ENCODE data around the gene GCGR. TPM values are rescaled to one million over a fixed set of nuclear protein-coding genes. Genes with fewer than 3 reads are reported as not detected.
A peak's percentile ranks its signal among the peaks of the same experiment; 100 is the strongest.

The GCGR gene
- total RNA-seq, 1 donor from 2014 or later = not detected

DNA sequence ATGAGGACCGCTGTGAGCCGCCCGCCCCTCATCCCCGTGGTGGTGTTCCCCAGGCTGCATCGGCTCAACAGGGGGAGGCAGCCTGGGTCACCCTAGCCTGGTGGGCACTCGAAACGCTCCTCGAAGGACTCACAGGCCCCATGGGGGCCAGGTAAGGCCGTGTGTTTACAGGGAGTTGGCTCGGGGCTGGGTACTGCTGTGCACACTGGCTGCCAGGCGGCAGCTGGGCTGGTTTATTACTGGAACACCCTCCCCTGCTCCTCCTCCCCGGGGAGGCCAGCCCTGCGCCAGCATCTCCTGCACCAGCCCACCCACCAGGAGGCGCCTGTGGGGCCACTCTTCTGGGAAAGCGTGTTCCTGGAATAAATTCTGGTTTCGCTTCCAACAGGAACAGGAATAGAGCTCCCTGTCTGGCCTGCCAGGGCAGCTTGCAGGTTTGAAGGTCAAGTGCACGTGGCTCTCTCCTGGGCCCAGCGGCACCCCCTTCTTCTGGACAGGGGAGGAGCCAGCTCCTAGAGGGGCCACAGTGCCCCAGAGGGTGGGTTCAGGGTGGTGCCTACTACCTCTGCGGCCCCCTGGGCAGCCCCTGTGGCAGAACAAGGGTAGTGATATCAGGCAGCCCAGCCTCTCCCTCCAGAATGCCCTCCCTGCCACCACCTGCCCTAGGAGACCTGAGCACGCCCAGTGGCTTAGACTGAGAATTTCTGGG lies 17.8 kb downstream of the GCGR start:
- Histone ChIP-seq H3K4me3 (ENCODE audit: low read depth, low read length) (no peak overlapping the region), H3K27me3 (ENCODE audit: control insufficient read depth, insufficient read depth, low read length) (peaks cover 9% of the 10 kb centered on the region), H3K36me3 (ENCODE audit: control insufficient read depth, insufficient read depth, low read length) (peaks cover 1% of the 10 kb centered on the region)
- no peak for DNase-seq (ENCODE audit: low read depth)
- TF ChIP-seq, protein P1, sequence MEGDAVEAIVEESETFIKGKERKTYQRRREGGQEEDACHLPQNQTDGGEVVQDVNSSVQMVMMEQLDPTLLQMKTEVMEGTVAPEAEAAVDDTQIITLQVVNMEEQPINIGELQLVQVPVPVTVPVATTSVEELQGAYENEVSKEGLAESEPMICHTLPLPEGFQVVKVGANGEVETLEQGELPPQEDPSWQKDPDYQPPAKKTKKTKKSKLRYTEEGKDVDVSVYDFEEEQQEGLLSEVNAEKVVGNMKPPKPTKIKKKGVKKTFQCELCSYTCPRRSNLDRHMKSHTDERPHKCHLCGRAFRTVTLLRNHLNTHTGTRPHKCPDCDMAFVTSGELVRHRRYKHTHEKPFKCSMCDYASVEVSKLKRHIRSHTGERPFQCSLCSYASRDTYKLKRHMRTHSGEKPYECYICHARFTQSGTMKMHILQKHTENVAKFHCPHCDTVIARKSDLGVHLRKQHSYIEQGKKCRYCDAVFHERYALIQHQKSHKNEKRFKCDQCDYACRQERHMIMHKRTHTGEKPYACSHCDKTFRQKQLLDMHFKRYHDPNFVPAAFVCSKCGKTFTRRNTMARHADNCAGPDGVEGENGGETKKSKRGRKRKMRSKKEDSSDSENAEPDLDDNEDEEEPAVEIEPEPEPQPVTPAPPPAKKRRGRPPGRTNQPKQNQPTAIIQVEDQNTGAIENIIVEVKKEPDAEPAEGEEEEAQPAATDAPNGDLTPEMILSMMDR (IDR thresholded peaks at IDR 0.05; ENCODE audit: insufficient read depth, low read length, poor library complexity, severe bottlenecking) = peak; percentile 60

DNA sequence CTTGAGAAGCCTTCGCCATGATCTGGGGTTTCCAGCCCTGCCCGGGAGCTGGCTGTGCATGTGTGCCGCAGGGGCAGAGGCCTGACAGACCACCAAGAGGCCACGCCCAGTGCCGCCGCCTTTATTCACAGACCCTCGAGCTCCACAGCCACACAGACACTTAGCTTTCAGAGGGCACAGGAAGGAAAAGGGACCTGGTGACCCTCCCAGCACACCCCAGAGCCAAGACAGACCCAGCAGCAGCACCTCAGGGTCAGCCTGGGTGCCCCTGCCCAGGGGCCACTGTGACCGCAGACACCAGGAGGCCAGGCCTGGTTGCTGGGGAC lies 18.3 kb downstream of the GCGR start:
- DNase-seq (ENCODE audit: low read depth) = no peak
- Histone ChIP-seq H3K4me3 (ENCODE audit: low read depth, low read length) (no peak overlapping the region), H3K27me3 (ENCODE audit: control insufficient read depth, insufficient read depth, low read length) (peaks cover 9% of the 10 kb centered on the region), H3K36me3 (ENCODE audit: control insufficient read depth, insufficient read depth, low read length) (peaks cover 1% of the 10 kb centered on the region)
- TF ChIP-seq, protein P1 (IDR thresholded peaks at IDR 0.05; ENCODE audit: insufficient read depth, low read length, poor library complexity, severe bottlenecking) = no peak

DNA sequence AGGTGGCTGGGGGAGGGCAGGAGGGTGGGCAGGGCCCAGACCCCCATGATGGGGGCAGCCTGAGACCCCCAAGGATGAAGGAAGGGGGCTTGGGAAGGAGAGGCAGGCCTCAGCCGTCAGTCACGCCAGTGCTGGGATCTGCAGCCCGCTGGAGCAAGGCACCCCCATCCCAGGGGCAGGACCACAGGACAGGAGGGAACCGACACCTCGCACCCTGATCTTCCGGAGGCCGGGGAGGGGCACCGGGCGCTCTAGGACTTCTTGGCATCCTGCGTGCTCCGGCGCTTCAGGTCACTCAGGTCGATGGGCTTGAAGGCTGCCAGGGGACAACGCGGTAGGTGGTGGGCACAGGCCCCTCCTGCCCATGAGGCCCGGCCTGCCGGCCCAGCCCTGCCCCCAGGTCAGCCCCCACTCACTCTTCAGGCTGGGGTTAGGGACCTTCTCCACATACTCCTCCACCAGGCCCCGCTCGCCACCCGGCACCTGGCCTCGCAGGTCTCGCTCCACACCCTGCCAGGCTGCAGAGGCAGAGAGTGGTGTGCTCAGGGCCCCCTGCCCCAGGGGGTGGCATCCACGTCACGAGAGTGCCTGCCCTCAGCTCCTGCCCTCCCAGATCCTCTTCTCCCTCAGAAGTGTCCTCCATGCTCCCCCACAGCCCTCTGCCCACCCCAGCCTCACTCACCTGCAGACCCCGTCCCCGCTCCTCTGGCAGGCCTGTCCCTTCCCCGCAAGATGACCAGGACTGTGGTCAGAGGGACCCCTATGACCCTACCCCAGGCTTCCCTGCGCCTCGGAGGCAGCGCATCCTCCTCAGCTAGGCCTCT lies 19.3 kb downstream of the GCGR start:
- Histone ChIP-seq H3K36me3 (ENCODE audit: control insufficient read depth, insufficient read depth, low read length) (peaks cover 1% of the 10 kb centered on the region), H3K27me3 (ENCODE audit: control insufficient read depth, insufficient read depth, low read length) (peaks cover 7% of the 10 kb centered on the region), H3K4me3 (ENCODE audit: low read depth, low read length) (no peak overlapping the region)
- TF ChIP-seq, protein P1 (IDR thresholded peaks at IDR 0.05; ENCODE audit: insufficient read depth, low read length, poor library complexity, severe bottlenecking) = no peak
- DNase-seq (ENCODE audit: low read depth) = no peak

DNA sequence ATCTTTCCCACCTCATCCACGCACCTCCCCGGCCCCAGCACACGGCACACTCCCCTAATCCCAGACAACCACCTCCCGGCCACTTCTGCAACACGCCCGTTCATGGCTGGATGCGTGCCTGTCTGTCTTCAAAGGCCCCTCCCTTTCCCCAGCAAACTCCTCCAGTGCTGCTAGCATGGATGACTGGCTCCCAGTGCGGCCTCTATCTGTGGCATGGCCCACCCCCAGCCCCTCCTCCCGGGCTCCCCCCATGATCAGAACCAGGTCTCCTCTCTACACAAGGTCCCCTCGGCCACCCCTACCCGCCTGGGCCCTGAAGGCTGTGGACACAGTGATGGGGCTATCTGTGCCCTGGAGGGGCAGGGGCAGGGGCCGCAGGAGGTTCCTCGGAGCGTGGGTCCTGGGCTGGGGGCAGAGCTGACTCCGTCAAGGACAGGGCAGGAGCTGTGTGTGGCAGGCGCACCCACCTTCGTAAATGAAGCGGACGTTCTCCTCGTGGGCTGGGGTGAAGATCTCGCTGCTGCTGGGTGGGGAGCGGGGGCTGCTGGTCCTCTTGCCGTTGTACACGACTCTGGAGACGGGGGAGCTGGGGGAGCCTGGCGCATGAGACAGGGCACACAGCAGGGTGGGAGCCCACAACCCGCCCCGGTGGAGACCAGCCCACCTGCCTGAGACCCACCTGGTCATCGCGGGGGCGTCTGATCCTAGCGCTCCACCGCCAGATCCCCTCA lies 20.0 kb downstream of the GCGR start:
- H3K27me3 ChIP-seq (ENCODE audit: control insufficient read depth, insufficient read depth, low read length) = peaks cover 7% of the 10 kb centered on the region
- TF ChIP-seq, protein P1 (IDR thresholded peaks at IDR 0.05; ENCODE audit: insufficient read depth, low read length, poor library complexity, severe bottlenecking) = no peak
- no peak overlapping the region for H3K4me3 ChIP-seq (ENCODE audit: low read depth, low read length)
- peaks cover 1% of the 10 kb centered on the region for H3K36me3 ChIP-seq (ENCODE audit: control insufficient read depth, insufficient read depth, low read length)
- DNase-seq (ENCODE audit: low read depth) = no peak

DNA sequence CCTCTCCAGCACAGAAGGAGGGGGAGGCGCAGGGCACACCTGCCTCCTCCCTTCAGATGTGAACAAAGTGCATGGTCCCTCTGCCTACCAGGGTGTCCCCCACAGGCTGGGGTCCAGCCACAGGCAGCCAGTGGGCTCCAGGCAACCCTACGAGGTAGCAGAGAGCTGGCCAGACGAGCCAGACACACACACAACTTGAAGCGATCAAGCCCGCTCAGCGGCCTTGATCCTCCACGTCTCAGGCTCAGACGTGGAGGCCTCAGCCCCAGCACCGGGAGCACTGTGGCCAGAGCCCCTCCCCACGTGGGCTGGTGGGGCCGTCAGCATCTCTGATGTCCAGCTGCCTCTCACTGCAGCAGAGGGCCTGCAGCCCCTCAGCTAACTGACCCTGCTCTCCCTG lies 20.6 kb downstream of the GCGR start:
- no peak for DNase-seq (ENCODE audit: low read depth)
- Histone ChIP-seq H3K36me3 (ENCODE audit: control insufficient read depth, insufficient read depth, low read length) (peaks cover 1% of the 10 kb centered on the region), H3K27me3 (ENCODE audit: control insufficient read depth, insufficient read depth, low read length) (peaks cover under 1% of the 10 kb centered on the region), H3K4me3 (ENCODE audit: low read depth, low read length) (no peak overlapping the region)
- TF ChIP-seq, protein P1 (IDR thresholded peaks at IDR 0.05; ENCODE audit: insufficient read depth, low read length, poor library complexity, severe bottlenecking) = no peak
